GM12878 (cell line): ENCODE results near the gene PPP2R5C. TPM values are rescaled to one million over a fixed set of nuclear protein-coding genes. Genes with fewer than 3 reads are reported as not detected.

Source experiments
- ATAC-seq: fragments of 200-7000 bp; cut with Tn5 transposase; 3 replicates; pipeline ENCODE4 v1.9.1; 2020; ENCODE audit warnings: mild to moderate bottlenecking, moderate library complexity
- BruUV-seq: library from RNA; stranded (reverse); fragments of 400-500 nt; replicated peaks from 2 replicates; lab custom pipeline; 2021; lab: Mats Ljungman, UMichigan
- CTCF ChIA-PET: fragments of 300-600 bp; sonication (Branson Sonifier 250); formaldehyde crosslinking; extraction: SDS; loops from one replicate; lab custom pipeline; 2021; ENCODE audit warnings: inconsistent platforms; lab: Yijun Ruan, JAX
- POLR2A ChIA-PET: fragments of 350-600 bp; formaldehyde crosslinking; extraction: SDS; loops from one replicate; lab custom pipeline; 2021; ENCODE audit warnings: inconsistent platforms; lab: Charles Lee
- RAD21 ChIA-PET: fragments of 300-600 bp; sonication (Branson Sonifier 250); formaldehyde crosslinking; loops from one replicate; lab custom pipeline; 2023; ENCODE audit warnings: antibody characterized with exemption; ENCODE audit not compliant: unreplicated experiment; lab: Charles Lee
- SMC1A ChIA-PET: fragments of 300-600 bp; sonication (Branson Sonifier 250); formaldehyde crosslinking; loops from one replicate; lab custom pipeline; 2023; ENCODE audit not compliant: unreplicated experiment, uncharacterized antibody; lab: Charles Lee
- DNase-seq: peaks from one replicate; pipeline ENCODE4 v3.0.0-alpha.2; 2011; ENCODE audit warnings: low read depth, low spot score
- FAIRE-seq: peaks from 3 replicates; lab custom pipeline; 2011; peaks lifted over from hg19 to GRCh38; lab: Jason Lieb, UNC
- H2AFZ ChIP-seq: 2 replicates; pipeline ENCODE4 v1.6.0; 2011; ENCODE audit warnings: low read depth, low read length, control low read depth; ENCODE audit not compliant: control insufficient read depth
- H3K27ac ChIP-seq: 2 replicates; pipeline ENCODE4 v1.5.1; 2011; ENCODE audit warnings: control low read depth; ENCODE audit not compliant: control insufficient read depth, insufficient read depth
- H3K27me3 ChIP-seq, 2 experiments: replicated peaks in 1 of 2; 2 replicates each; pipeline versions ENCODE4 v1.6.0 to v1.6.1; 2011; ENCODE audit warnings: low read length in 1 of 2; ENCODE audit not compliant: control insufficient read depth in 2 of 2, insufficient read depth in 2 of 2
- H3K36me3 ChIP-seq, 2 experiments: 2 replicates each; pipeline ENCODE4 v1.5.1; 2011; ENCODE audit warnings: low read length in 1 of 2; ENCODE audit not compliant: control insufficient read depth in 2 of 2, insufficient read depth in 2 of 2
- H3K4me1 ChIP-seq: 2 replicates; pipeline ENCODE4 v1.6.1; 2011; ENCODE audit warnings: mild to moderate bottlenecking, low read length, moderate library complexity, mixed read lengths; ENCODE audit not compliant: control insufficient read depth, insufficient read depth
- H3K4me2 ChIP-seq: 2 replicates; pipeline ENCODE4 v1.6.0; 2011; ENCODE audit warnings: control low read depth; ENCODE audit not compliant: control insufficient read depth, insufficient read depth
- H3K4me3 ChIP-seq: fragments of 200-600 bp; sonication (generic); 2 replicates; pipeline ENCODE4 v1.5.1; 2016
- H3K79me2 ChIP-seq: 2 replicates; pipeline ENCODE4 v1.6.0; 2011; ENCODE audit warnings: low read length; ENCODE audit not compliant: control insufficient read depth, insufficient read depth
- H3K9ac ChIP-seq: 2 replicates; pipeline ENCODE4 v1.8.0; 2011; ENCODE audit warnings: low read length, control low read depth, mixed read lengths; ENCODE audit not compliant: control insufficient read depth, insufficient read depth
- H3K9me3 ChIP-seq: replicated peaks from 3 replicates; pipeline ENCODE4 v1.5.1; 2011; ENCODE audit warnings: mild to moderate bottlenecking, low read length; ENCODE audit not compliant: control insufficient read depth, insufficient read depth
- H4K20me1 ChIP-seq: 2 replicates; pipeline ENCODE4 v1.6.0; 2011; ENCODE audit not compliant: control insufficient read depth, insufficient read depth
- ASH2L ChIP-seq: fragments of 300-600, 200-600 bp; sonication (generic); IDR thresholded peaks from 2 replicates; pipeline ENCODE4 v1.6.1; 2017; ENCODE audit warnings: low read depth, mild to moderate bottlenecking, borderline replicate concordance
- BACH1 ChIP-seq: fragments of 450-650 bp; IDR thresholded peaks from 2 replicates; pipeline ENCODE4 v1.6.1; 2017; ENCODE audit warnings: mild to moderate bottlenecking, borderline replicate concordance
- CEBPZ ChIP-seq: fragments of 150-350 bp; IDR thresholded peaks from 2 replicates; pipeline ENCODE4 v1.6.1; 2016; ENCODE audit warnings: low read depth, low read length
- CHD4 ChIP-seq: fragments of 200-600 bp; sonication (generic); IDR thresholded peaks from 2 replicates; pipeline ENCODE4 v1.6.1; 2016; ENCODE audit warnings: mild to moderate bottlenecking
- EED ChIP-seq: sonication (generic); IDR thresholded peaks from 2 replicates; pipeline ENCODE4 v1.6.1; 2016; ENCODE audit warnings: antibody characterized with exemption, low read depth
- ELK1 ChIP-seq: IDR thresholded peaks from 2 replicates; pipeline ENCODE4 v1.6.1; 2012; ENCODE audit warnings: low read depth, low read length, improper control_type of control experiment
- EZH2 ChIP-seq: IDR thresholded peaks from 2 replicates; pipeline ENCODE4 v1.6.1; 2012; ENCODE audit warnings: low read depth, mild to moderate bottlenecking, control low read depth, inconsistent platforms, low read length, borderline replicate concordance; ENCODE audit not compliant: control insufficient read depth
- MTA2 ChIP-seq: fragments of 450-650 bp; IDR thresholded peaks from 2 replicates; pipeline ENCODE4 v1.6.1; 2016; ENCODE audit warnings: low read depth, mild to moderate bottlenecking, moderate library complexity
- MYC ChIP-seq: IDR thresholded peaks from 2 replicates; pipeline ENCODE4 v1.6.1; 2011; ENCODE audit warnings: mild to moderate bottlenecking, low read length, moderate library complexity, inconsistent platforms; ENCODE audit not compliant: insufficient read depth, insufficient replicate concordance, insufficient read length, severe bottlenecking
- PAX5 ChIP-seq: IDR thresholded peaks from 2 replicates; pipeline ENCODE4 v1.6.1; 2011; ENCODE audit warnings: low read depth, low read length, borderline replicate concordance
- PBX3 ChIP-seq: IDR thresholded peaks from 2 replicates; pipeline ENCODE4 v1.6.1; 2011; ENCODE audit warnings: mild to moderate bottlenecking, low read depth, low read length, moderate library complexity; ENCODE audit not compliant: insufficient replicate concordance
- RAD21 ChIP-seq: IDR thresholded peaks from 2 replicates; pipeline ENCODE4 v1.6.1; 2011; ENCODE audit warnings: mild to moderate bottlenecking, low read depth, low read length, moderate library complexity; ENCODE audit not compliant: insufficient read depth
- RCOR1 ChIP-seq: conservative IDR thresholded peaks from 2 replicates; pipeline ENCODE4 v1.6.1; 2012; ENCODE audit warnings: low read depth, low read length, improper control_type of control experiment
- SREBF2 ChIP-seq: IDR thresholded peaks from 2 replicates; pipeline ENCODE4 v1.6.1; 2012; ENCODE audit warnings: mild to moderate bottlenecking, low read length
- TARDBP ChIP-seq: IDR thresholded peaks from 2 replicates; pipeline ENCODE4 v1.6.1; 2016; ENCODE audit warnings: borderline replicate concordance
- TBL1XR1 ChIP-seq: IDR thresholded peaks from 2 replicates; pipeline ENCODE4 v1.6.1; 2012; ENCODE audit warnings: low read depth, low read length, improper control_type of control experiment
- TCF3 ChIP-seq: IDR thresholded peaks from 2 replicates; pipeline ENCODE4 v1.6.1; 2012; ENCODE audit warnings: low read depth, mild to moderate bottlenecking, low read length, borderline replicate concordance; ENCODE audit not compliant: insufficient read depth
- WRNIP1 ChIP-seq: IDR thresholded peaks from 2 replicates; pipeline ENCODE4 v1.6.1; 2011; ENCODE audit warnings: low read depth, low read length, improper control_type of control experiment, borderline replicate concordance
- WGBS: methylation state at CpG from one replicate; pipeline ENCODE4 v1.1.6; 2016; ENCODE audit warnings: low lambda C conversion rate; ENCODE audit not compliant: insufficient replicate concordance, insufficient coverage; ENCODE audit errors: missing lambda C conversion rate; 5-methylcytosine and 5-hydroxymethylcytosine counted together
- in situ Hi-C: fragments of 300-500 bp; cut with MboI; formaldehyde crosslinking; loops from 9 replicates; pipeline ENCODE4 v1.14.3; 2018; ENCODE audit warnings: mixed read lengths
- intact Hi-C: fragments of 100-400 bp; cut with micrococcal nuclease; formaldehyde crosslinking; loops from one replicate; pipeline ENCODE4 v1.14.2; 2022; ENCODE audit not compliant: unreplicated experiment
- polyA plus RNA-seq, 11 experiments: library from polyadenylated mRNA; depleted of rRNA in 4 of 11; unstranded in 6 of 11; stranded (reverse) in 5 of 11; fragments of >200 nt; fragmentation: Nextera tagmentation in 4 of 11; fragmentation: Illumina TruSeq in 1 of 11; extraction: Ambion mirVana in 4 of 11; extraction: Trizol in 1 of 11; gene quantifications; 1 replicate in 1 of 11; 2 replicates in 10 of 11; pipeline versions ENCODE4 v1.2.1 to v1.2.3, GENCODE V29; 2011 to 2016; ENCODE audit warnings: inconsistent platforms in 2 of 11, missing spikeins in 2 of 11, low read depth in 1 of 11
- total RNA-seq, 4 experiments: library from RNA; depleted of rRNA in 3 of 4; stranded (reverse); fragments of >200 nt in 3 of 4; fragmentation: Illumina TruSeq in 1 of 4; extraction: Trizol in 1 of 4; gene quantifications; 2 replicates each; pipeline versions ENCODE4 v1.2.1 to v1.2.3, GENCODE V29; 2013 to 2021

Gene PPP2R5C
- total and polyA plus RNA-seq, 10 of the 15 experiments (the other 5 are each of a cell fraction or from before 2014, with no cell fraction given): 106 to 199 (median 144) TPM

- WGBS: 51% methylated on average over 14 of the region's 14 CpGs
- RAD21 ChIA-PET: interaction anchor here (0.5 kb wide), 1 partner anchor 128 kb away, joined by 3 read pairs; no protein-coding TSS in a partner anchor
- H2AFZ ChIP-seq: no peak overlapping the region
- POLR2A ChIA-PET: interaction anchor here (0.7 kb wide), 1 partner anchor 521 kb away, joined by 5 read pairs; no protein-coding TSS in a partner anchor
- H3K4me3 ChIP-seq: no peak overlapping the region
- H3K9me3 ChIP-seq: peaks cover 2% of the 10 kb centered on the region; the same call in 1 of the 3 replicates
- H4K20me1 ChIP-seq: no peaks in the 10 kb centered on the region
- DNase-seq: no peak
- in situ Hi-C loops (no loop called here), intact Hi-C loops (no loop called here)
- H3K27ac ChIP-seq: no peak overlapping the region
- H3K79me2 ChIP-seq: no peaks in the 10 kb centered on the region
- SMC1A ChIA-PET: interaction anchor here (1.2 to 1.5 kb wide), 2 partner anchors 8 to 276 kb away, joined by 3 read pairs; no protein-coding TSS in a partner anchor
- no peak overlapping the region for H3K4me2 ChIP-seq
- no peak overlapping the region for H3K9ac ChIP-seq
- H3K36me3 ChIP-seq: no peaks in the 10 kb centered on the region
- H3K4me1 ChIP-seq: no peaks in the 10 kb centered on the region
- CTCF ChIA-PET: interaction anchor here (1.2 kb wide), 1 partner anchor 55 kb away, joined by 3 read pairs; no protein-coding TSS in a partner anchor
- H3K27me3 ChIP-seq: no peaks in the 10 kb centered on the region; a peak in 1 of 4 replicates
- no peak for ATAC-seq
- no peak for FAIRE-seq
- no TSS peak for BruUV-seq
- TF ChIP-seq BACH1: no peak
- no peak for TF ChIP-seq MYC
- no peak for TF ChIP-seq MTA2
- TF ChIP-seq CHD4: no peak
- TF ChIP-seq ASH2L: no peak
- TF ChIP-seq WRNIP1: no peak
- TF ChIP-seq TARDBP: no peak
- no peak for TF ChIP-seq RAD21
- TF ChIP-seq EED: no peak
- no peak for TF ChIP-seq PAX5
- no peak for TF ChIP-seq RCOR1
- TF ChIP-seq PBX3: no peak
- no peak for TF ChIP-seq ELK1
- TF ChIP-seq SREBF2: no peak
- TF ChIP-seq CEBPZ: no peak
- TF ChIP-seq TCF3: no peak
- TF ChIP-seq TBL1XR1: no peak
- TF ChIP-seq EZH2: no peak
Observed at GRCh38 chr14:101715210-101716076, 46.1 kb upstream of the PPP2R5C start.
